CD4-positive, alpha-beta T cell treated with Interferon gamma for 1 hour (primary cell): Measurements from ENCODE around the gene KIF5C.
A peak's percentile ranks its signal among the peaks of the same experiment; 100 is the strongest.

Source experiments
- DNase-seq: peaks from one replicate; pipeline ENCODE4 v3.0.0-alpha.2; 2020

The KIF5C gene

DNA sequence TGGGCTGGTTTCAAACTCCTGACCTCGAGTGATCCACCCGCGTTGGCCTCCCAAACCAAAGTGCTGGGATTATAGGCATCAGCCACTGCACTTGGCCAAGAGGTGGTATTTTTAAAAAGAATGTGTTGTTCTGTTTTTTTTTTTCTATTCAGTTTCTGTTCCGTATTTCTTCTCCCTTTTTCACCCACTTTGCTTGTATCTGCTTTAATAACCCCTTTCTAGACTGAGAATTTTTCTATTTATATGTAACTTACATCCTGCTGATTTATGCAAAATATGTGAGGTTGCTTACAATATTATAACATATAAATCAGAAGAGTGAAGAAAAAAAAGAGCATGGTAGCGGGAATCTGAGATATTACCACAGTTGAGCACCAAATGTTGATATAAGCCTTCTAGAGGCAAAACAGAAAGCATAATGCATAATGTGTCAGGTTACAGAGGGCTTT, 146.3 kb downstream of the KIF5C start:
- no peak for DNase-seq

DNA sequence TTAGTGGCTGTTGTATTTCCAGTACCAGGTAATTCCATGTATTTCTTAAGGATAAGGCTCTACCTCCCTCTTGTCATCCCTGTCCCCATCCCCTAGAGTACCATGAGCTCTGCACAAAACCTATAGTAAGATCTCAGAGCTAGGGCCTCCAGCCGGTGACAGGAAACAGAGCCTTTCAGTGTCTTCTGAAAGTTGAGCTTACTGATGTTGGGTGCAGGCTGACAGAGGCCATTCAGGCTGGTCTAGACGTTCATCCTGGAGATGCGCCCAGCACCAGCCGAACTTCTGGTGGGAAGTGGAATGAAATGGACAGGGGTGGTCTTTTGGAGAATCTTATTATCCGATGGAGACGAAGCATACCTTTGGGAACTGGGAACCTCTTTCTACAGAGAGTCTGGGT, 146.7 kb downstream of the KIF5C start:
- no peak for DNase-seq

DNA sequence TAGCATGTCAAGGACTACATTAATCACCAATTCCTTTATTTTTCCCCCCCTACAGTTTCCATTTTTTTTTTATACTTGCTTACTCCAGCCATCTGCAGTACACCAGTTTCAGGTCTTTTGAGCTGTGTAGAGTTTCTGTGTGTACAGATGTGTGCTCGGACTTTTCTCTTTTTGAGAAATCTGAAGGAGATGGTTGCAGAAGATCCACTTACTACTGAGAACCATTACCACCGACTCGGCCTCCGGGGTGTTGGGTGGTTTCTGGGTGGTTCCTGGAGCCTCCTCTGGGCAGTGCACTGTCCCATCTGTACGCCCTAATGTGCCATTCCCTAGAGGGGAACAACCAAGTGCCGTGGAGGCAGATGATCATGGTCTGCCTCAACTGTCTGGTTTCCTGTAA, 148.1 kb downstream of the KIF5C start:
- no peak for DNase-seq

DNA sequence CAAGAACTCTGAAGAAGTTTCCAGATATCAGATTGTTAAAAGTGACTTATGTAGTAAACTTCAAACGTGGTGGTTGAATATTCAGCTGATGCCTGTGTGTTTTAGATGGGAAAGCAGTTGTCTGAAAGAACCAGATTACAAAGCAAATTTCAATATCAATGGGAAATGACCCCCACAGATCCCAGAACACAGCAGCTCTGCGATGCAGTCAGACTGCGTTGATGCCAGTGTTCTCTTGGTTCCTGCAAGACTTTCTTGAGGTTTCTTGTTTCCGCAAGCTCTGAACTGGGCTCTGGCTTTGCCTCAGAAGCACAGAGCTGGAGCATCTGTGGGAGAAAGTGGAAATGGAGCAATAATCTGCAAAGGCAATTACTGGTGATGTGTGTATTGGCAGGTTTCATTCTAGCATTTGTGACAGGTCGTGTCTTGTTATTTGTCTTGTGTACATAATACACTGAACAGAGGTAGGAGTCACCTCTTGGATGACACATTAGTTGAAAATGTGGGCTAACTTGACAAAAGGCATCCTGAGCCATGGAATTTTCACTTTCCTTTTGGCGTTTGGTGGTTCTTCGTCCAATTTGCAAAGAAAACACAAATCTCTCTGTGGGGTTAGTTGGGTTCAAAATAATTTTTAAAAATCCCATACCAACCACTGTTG, 152.7 kb downstream of the KIF5C start:
- no peak for DNase-seq

DNA sequence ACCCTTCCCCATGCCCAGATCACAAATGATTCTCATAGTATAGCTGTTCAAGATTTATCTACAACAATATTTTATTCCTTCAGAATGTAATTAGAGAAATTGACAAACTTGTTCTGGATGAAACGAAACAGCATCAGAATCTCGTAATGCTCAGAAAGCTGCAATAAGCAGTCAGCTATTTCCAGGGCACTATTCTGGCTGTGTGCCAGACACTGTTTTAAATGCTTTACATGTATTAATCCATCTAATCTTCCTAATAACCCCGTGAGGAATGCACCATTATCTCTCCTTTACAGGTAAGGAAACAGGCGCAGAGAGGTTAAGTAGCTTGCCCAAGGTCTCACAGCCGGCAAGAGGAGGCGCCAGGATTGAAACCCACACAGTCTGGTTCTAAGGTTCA, 153.3 kb downstream of the KIF5C start:
- no peak for DNase-seq

DNA sequence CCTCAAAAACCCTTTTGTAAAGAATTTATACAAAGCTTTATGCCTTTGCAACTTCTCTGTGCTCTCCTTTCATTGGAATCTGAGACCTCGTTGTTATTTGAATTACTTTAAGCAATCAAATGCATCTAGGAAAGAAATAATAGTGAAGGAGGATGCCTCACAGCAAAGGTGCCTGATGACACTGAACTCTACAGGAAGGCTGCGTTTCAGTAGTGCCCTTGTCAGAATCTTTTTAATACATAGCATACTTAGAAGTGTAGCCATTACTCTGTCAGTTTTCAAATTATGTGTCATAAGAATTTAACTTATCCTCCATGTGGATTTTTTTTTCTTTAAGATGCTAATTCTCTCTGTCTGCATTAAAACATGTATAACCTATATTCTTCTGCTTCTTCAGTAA, 153.9 kb downstream of the KIF5C start:
- DNase-seq = no peak

DNA sequence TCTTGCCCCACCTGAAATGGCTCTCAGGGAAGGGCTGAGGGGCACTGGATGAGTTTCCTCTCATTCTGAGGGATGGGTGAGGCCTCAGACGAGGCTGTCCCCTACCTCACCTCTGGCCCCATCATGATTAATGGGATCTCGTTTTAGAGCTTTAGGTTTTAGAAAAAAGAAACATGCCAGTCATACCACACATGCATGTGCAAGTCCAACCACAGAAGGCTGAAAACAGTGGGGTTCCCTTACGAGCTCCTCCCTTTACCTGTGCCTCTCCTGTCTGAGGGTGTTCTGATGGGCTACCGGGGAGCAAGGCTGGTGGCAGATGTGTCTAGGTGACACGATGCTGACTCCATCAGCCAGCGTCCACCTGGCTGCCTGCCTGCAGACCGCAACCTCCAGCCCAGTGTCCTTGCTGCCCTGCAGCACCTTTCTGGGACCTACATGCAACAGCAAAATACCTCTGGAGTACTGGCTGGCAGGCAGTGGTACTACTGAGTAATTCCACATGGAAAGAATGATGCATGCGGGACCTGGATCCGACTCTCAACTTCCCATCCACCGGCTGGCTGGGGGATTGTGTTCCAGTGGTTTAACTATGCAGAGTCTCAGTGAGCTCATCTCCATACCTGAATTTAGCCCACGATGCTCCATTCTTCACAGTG, 154.4 kb downstream of the KIF5C start:
- no peak for DNase-seq

DNA sequence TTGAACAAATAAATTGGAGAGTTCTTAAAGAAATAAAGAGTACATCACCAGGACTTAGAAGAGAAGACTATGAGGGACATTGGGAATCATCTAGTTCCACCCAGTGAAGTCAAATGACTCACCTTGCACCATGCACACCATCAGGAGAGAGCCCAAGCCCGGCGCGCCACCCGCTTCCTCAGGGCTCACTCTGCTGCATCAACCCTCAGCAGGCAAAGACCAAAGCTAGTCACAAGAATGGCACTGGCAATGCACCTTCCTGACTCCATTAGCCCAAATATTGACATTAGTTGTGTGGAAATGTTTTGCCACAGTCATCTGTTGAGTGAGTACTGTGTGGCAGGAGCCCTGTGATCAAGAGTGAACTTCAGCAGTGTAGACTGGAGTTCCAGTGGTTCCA, 156.4 kb downstream of the KIF5C start:
- no peak for DNase-seq

DNA sequence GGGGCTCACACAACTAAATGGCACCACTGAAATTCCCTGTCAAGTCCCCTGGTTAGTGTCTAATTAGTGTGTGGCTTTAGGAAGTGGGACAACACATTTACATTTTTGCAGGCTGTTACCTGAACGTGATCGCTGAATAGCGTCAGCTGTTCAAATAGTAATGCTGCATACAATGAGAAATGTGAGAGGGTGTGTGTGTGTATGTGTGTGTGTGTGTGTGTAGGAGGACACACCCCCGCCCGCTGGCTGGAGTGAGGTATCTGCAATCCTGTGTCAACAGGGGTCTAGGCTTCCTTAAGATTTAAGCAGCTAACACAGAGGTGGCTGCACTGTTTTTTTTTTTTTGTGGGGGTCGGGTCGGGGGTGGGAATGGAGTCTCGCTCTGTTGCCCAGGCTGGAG, 158.7 kb downstream of the KIF5C start:
- no peak for DNase-seq

DNA sequence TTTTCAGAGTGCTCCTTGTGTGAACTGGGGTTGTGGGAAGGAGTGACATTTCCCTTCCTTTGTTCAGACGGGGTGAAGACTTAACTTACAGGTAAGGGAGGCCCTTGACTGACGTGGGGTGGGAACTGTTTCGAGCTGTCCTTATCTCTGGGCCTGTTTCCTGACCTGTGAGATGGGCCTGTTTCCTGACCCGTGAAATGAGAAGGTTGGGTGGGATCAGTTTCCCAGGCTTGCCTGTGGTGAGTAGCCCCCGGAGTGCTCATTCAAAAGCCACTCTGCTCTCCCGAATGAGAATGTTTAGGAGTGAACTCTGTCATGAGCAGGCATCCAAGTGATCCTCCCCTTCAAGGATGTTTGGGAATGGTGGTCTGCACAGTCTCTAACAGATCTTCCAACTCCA, 159.4 kb downstream of the KIF5C start:
- no peak for DNase-seq

DNA sequence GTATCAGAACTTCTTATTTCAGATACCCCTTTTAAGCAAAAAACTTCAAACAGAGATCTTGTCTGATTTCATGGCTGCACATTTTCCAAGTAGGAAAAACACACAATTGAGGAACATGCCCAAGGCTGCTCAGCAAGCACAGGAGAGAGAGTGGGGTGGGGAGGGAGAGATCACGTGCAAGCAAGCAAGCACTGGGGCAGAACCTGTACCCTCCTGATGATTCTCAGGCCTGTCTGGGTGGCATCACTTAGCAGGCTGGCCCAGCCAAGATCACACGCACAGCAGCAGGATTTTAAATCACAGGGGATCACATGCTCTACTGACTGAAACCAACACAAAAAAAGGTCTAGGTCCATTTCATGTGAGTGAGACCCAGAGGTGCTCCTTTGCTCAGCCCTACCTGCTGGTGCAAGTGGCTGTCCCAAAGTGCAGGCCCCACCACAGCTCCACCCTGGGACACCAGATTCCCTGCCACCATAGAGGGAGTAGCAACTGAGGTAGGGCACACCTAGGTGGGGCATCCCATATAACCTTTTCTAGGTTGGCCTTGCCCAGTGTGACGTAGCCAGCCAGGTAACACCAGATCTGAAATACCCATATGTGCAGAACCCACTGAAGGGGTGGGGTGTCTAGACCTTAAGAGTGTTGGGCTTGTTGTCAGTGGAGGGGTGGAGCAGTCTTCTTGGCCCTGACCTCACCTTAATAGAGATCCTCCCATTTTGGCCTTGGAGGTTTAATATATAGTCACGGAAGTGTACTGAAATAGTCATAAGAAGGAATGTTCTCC, 161.7 kb downstream of the KIF5C start:
- no peak for DNase-seq

DNA sequence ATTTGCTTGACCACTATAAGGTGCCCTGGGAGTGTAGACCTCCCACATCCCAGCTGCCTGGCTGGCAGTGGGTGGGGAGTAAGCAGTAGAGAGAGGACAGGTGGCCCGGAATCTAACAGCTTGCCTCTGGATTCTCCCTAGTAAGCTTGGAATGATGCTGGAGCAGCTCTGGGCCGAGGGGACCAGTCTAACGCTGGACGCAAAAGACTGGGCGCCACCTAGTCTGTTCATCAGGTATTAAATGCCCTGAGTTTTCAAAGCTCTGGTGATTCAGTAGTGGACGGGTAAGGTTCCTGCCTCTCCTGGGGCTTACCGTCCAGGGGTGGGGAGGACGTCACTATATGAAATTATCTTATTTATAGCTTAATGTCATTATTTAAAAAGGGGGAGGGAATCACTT, 162.8 kb downstream of the KIF5C start:
- DNase-seq = no peak

DNA sequence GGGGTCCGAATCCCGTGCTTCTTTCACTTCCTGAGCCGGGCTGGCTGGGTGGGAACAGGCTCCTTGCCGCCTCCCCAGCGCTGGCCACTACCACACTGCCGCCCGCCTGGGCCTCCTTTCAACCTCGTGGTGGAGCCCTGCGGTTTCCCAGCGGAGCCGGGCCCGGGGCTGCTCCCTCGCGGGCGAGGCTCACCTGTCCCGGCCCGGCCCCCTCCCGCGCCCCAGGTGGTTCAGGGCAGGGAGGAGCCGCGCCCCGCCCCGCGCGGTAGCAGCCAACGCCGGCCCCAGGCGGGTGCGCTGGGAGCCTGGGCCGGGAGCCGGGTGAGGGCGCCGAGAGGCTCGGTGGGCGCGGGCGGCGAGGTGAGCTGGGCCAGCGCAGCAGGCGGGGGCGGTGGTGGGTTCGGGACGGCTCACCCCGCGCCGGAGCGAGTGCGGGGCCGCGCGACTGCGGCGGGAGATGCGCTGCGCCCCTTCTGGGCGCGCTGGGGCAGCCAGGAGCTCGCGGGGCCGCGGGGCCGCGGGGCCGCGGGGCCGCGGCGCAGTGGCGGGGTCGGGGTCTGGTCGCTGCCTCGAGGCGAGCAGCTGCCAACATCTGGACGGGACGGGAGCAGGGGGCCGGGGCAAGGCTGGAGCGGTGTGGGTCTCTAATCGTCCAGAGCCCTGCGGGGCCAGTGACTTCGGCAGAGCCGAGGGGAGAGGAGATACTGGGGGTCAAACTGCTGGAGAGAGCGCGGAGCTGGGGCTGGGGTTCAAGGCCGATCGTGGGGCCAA, 163.6 kb downstream of the KIF5C start, which contains the start of gene LYPD6B:
Gene LYPD6B (plus strand): TSS at position 258 of the 771 bp plus-strand sequence. CDS start 92,250 bp downstream, outside the sequence.
- no peak for DNase-seq

DNA sequence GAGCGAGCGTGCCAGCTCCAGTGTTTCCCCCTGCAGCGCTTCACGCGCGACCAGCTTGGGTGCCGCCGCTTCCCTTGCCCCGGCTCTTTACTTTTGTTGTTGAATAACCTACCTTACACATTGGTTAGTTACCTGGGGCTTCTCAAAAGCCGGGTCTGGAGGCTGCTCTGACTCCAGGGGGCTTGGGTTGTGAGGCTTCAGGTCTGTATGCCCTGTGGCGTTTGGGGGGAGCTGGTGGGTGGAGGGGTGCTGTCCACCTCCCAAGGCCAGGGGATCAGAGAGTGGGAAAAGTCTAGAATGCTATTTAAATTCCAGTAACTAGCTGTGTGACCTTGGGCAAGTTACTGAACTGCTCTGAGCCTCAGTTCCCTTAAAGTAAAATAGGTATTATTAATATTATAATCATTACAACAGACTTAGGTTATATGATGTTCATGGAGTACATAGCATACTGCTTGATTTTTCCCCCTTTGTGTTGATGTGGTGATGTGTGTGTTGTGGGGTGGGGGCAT, 164.2 kb downstream of the KIF5C start:
- DNase-seq = no peak

DNA sequence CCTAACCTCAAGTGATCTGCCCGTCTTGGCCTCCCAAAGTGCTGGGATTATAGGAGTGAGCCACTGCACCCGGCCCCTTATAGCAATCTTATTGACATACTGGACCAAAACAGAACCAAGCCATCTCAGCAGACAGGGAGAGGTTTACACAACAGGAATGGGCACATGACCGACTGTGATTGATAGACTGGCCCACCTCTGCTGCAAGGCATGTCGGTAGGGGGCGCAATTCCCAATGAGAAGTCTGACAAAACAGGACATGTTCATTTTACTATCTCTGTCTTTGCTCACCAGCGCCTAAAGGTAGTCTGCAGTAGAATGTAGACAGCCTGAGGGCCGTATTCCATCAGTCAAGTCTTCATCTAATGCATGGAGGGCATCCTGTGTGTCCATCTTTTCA, 165.4 kb downstream of the KIF5C start:
- peak; percentile 14 for DNase-seq

DNA sequence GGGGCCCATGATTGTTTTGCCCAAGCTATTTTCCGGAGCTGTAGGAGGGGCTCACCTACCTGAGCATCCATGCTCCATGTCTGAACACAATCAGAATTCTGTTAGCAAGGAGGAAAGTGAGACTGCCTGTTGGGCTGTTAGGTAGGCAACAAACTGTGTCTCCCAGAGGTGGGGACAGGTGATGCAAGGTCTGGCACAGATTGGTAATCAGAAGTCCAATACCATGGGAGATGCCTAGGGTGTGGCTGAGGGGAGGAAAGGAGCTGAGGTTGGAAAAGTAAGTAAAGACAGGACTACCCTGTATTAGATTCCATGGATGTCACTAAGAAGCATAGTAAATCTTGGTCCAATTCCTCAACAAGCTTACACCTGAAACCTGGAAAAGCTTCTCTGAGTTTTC, 166.5 kb downstream of the KIF5C start:
- no peak for DNase-seq

DNA sequence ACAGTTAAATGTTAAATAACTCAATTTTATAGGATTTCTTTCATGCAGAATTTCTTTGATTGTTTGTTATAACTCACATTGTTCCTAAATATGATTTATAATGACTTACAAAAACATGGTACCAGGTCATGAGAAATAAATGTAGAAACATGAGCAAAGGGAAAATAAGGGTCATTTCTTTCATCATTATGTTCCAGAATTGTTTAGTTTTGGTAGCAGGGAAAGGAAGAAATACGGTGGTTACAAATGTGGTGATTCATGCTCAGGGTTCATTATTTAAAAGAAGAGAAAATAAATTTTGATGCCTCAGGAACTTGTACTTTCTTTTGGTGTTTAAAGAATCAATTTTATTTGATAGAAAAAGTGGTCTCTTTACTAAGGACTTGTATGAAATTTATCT, 167.9 kb downstream of the KIF5C start:
- DNase-seq = no peak

DNA sequence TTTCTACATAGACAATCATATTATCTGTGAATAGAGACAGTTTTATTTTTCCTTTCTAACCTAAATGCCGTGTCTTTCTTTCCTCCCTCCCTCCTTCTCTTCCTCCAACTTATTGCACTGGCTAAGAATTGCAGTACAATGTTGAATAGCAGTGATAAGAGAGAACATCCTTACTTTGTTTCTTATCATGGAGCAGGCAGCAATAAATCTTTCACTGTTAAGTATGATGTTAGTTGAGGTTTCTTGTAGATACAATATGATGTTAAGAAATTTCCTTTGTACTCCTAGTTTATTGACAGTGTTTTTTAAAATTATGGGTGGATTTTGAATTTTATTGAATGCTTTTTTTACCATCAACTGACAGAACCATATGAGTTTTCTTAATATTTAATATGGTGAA, 169.5 kb downstream of the KIF5C start:
- DNase-seq = no peak

DNA sequence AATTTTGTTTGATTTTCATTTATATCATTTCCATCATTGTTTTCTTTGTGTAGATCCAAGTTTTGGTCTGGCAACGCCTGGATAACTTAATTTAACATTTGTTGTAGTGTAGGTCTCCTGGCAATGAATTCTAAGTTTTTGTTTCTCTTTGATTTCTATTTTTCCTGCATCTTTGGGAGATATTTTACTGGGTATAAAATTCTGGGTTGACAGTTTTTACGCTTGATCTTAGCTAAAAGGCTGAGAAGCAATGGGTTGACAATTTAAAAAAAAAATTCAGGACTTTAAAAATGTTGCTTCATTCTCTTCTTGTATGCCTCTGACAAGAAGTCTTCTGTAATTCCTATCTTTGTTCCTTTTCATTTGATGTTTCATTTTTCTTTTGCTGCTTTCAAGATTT, 172.1 kb downstream of the KIF5C start:
- DNase-seq = no peak

DNA sequence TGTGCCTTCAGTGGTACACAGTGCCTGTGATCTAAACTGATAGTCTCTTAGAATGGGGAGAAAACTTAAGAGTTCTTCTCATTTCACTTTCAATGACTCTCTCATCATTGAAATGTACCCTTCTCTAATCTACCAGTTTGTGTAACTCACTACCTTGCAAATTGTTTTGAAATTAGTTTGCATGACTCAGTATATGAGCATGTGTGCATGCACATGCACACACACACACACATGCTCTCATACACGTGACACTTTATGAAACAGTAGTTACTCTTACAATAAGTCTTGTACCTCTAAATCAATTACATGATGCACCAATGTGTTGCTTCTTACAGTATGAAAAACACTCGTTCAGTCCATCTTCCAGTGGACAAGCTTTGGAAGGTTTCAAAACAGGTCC, 174.1 kb downstream of the KIF5C start:
- DNase-seq = no peak

DNA sequence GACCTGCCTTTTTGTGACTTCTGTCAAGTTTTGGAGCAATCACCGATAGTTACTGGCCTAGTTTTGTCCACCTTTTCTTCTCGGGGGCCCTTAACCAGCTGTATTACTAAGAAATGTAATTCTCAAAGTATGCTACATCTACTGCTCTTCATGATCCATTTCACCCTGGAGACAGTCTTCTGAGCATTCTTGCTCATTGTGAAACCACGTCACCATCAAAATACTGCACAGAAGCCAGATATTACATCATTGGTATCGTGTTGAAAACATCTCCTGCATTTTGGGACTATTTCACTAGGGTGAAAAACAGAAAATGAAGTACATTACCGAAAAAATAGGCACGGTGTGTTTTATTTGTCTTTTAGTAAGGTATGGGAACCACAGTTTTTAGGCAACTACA, 175.2 kb downstream of the KIF5C start:
- DNase-seq = no peak

DNA sequence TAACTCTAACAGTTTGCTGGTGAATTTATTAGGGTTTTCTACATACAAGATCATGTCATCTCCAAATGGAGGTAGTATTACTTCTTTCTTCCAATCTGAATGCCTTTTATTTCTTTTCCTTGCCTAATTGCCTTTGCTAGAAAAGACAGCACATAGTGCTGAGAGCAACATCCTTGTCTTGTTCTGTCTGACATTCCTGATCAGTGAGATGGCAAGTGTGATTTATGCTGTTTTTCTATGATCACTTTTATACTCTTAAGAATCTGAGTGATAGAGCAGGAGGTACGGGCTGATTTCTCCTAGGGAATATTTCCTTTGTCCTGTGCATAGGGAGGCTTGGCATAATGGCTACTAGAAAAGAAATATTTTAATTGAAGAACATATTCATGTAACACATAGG, 180.7 kb downstream of the KIF5C start:
- DNase-seq = no peak
